ENCODE measurements around the gene MAPK11. TPM values are rescaled to one million over a fixed set of nuclear protein-coding genes. Genes with fewer than 3 reads are reported as not detected.

MAPK11 gene
- total RNA-seq, 1 donor from 2014 or later, result 11.3 TPM

GRCh38 chr22:50253941-50254340 lies 16.2 kb downstream of the MAPK11 start:
- Mint-ChIP-seq H3K27me3 (peaks cover under 1% of the 10 kb centered on the region), H3K27ac (no peak overlapping the region), H3K36me3 (ENCODE audit: low read depth) (peaks cover 1% of the 10 kb centered on the region), H3K4me1 (peaks cover 12% of the 10 kb centered on the region), H3K4me3 (no peak overlapping the region), H3K9me3 (no peaks in the 10 kb centered on the region)
- ATAC-seq (ENCODE audit: low read depth), result no peak
- intact Hi-C loops (cut with micrococcal nuclease), result no loop called here
- no peak for DNase-seq
- no peak for TF ChIP-seq CTCF (IDR thresholded peaks at IDR 0.05)
- CTCF ChIA-PET, result no interaction called here
- POLR2A ChIA-PET, result no interaction called here

- ChIA-PET POLR2A (interaction anchor here (0.9 to 1.6 kb wide), 2 partner anchors 89 to 272 kb away, joined by 3 read pairs; partner anchors contain the start of gene SCO2), CTCF (interaction anchor here (0.8 to 4.0 kb wide), 12 partner anchors 10 to 310 kb away, joined by 3 to 39 read pairs (median 4); partner anchors contain the start of genes DENND6B, SCO2 and SYCE3)
- Mint-ChIP-seq H3K4me3 (no peak overlapping the region), H3K36me3 (ENCODE audit: low read depth) (peaks cover 1% of the 10 kb centered on the region), H3K27me3 (no peaks in the 10 kb centered on the region), H3K27ac (no peak overlapping the region), H3K9me3 (no peaks in the 10 kb centered on the region), H3K4me1 (peaks cover 12% of the 10 kb centered on the region)
- ATAC-seq (ENCODE audit: low read depth) (no peak), DNase-seq (no peak)
- TF ChIP-seq CTCF (IDR thresholded peaks at IDR 0.05), result no peak
- intact Hi-C loops (cut with micrococcal nuclease), result no loop called here
Observed at GRCh38 chr22:50253046-50253915, 16.9 kb downstream of the MAPK11 start.

- POLR2A ChIA-PET, result interaction anchor here (0.6 to 3.0 kb wide), 11 partner anchors 15 to 368 kb away, joined by 3 to 17 read pairs (median 5); partner anchors contain the start of gene SCO2
- CTCF ChIA-PET, result interaction anchor here (0.8 to 4.0 kb wide), 16 partner anchors 11 to 369 kb away, joined by 3 to 39 read pairs (median 5); partner anchors contain the start of genes DENND6B, SCO2 and SYCE3
- peaks cover 19% of the 10 kb centered on the region for H3K4me1 Mint-ChIP-seq
- intact Hi-C loops (cut with micrococcal nuclease), result loop anchor here (1.0 kb wide), 8 partner anchors 9 to 439 kb away; partner anchors contain the start of genes DENND6B, MAPK11, MAPK12 and SCO2
- DNase-seq (peak; percentile 66), ATAC-seq (ENCODE audit: low read depth) (peak; percentile 69)
- peak overlapping the region; percentile 4 for H3K27ac Mint-ChIP-seq
- peak overlapping the region; percentile 69 for H3K4me3 Mint-ChIP-seq
- no peaks in the 10 kb centered on the region for H3K27me3 Mint-ChIP-seq
- TF ChIP-seq CTCF (IDR thresholded peaks at IDR 0.05), result no peak
- no peaks in the 10 kb centered on the region for H3K9me3 Mint-ChIP-seq
- H3K36me3 Mint-ChIP-seq (ENCODE audit: low read depth), result peaks cover 9% of the 10 kb centered on the region
Observed at GRCh38 chr22:50252082-50253045, 17.8 kb downstream of the MAPK11 start.

GRCh38 chr22:50251477-50252081 lies 18.6 kb downstream of the MAPK11 start:
- H3K4me3 Mint-ChIP-seq, result peak overlapping the region; percentile 69
- intact Hi-C loops (cut with micrococcal nuclease), result loop anchor here (1.0 kb wide), 8 partner anchors 10 to 440 kb away; partner anchors contain the start of genes DENND6B, MAPK11, MAPK12 and SCO2
- peaks cover 23% of the 10 kb centered on the region for H3K4me1 Mint-ChIP-seq
- no peaks in the 10 kb centered on the region for H3K9me3 Mint-ChIP-seq
- DNase-seq (peak; percentile 47), ATAC-seq (ENCODE audit: low read depth) (peak; percentile 11)
- peaks cover 12% of the 10 kb centered on the region for H3K36me3 Mint-ChIP-seq (ENCODE audit: low read depth)
- ChIA-PET POLR2A (interaction anchor here (0.5 to 3.0 kb wide), 23 partner anchors 8 to 369 kb away, joined by 3 to 17 read pairs (median 5); partner anchors contain the start of genes LMF2, MAPK12, NCAPH2 and SCO2), CTCF (interaction anchor here (0.7 to 4.0 kb wide), 10 partner anchors 10 to 370 kb away, joined by 3 to 39 read pairs (median 9); partner anchors contain the start of genes DENND6B and SCO2)
- H3K27ac Mint-ChIP-seq, result no peak overlapping the region
- H3K27me3 Mint-ChIP-seq, result no peaks in the 10 kb centered on the region
- TF ChIP-seq CTCF (IDR thresholded peaks at IDR 0.05), result no peak

Measured in activated B cell treated with CpG ODN at 0.5 μM for 24 hours (primary cell).